ENCODE measurements around the gene WWOX.

WWOX gene

DNA sequence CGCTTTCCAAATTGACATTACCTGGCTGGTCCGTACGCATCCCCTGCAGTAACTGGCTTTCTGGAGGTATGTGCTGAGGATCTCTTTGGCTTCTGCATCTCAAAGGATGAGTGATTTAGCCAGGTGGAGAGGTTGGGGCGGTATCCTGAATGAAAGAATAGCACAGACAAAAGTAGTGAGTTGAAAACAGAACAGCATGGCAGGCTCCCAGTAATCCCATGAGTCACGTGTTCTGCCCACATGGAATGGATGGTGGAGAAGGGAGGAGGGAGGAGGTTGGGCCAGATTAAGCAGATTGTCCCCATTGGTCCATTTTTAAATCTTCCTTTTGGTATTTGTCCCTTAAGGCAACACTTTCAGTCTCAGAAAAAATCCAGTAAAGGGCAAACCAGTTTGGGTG is 176.0 kb downstream of the WWOX start:
- no peak overlapping the region for H3K9ac ChIP-seq (ENCODE audit: insufficient read length)
- no peak overlapping the region for H3K27ac ChIP-seq
- H3K4me3 ChIP-seq = no peak overlapping the region
- H3K9me3 ChIP-seq (ENCODE audit: low read depth, low read length) = no peaks in the 10 kb centered on the region
- H3K36me3 ChIP-seq (ENCODE audit: insufficient read depth, low read length) = no peaks in the 10 kb centered on the region
- no peak for TF ChIP-seq FOXP2 (optimal IDR thresholded peaks at IDR 0.05; ENCODE audit: control extremely low read depth, extremely low read length, insufficient read depth)
- no peak for TF ChIP-seq POLR2AphosphoS5 (IDR thresholded peaks at IDR 0.05; ENCODE audit: borderline replicate concordance, low read depth, low read length)
- no peak for TF ChIP-seq EZH2 (IDR thresholded peaks at IDR 0.05)
- DNase-seq (ENCODE audit: low read depth, low spot score) = no peak

DNA sequence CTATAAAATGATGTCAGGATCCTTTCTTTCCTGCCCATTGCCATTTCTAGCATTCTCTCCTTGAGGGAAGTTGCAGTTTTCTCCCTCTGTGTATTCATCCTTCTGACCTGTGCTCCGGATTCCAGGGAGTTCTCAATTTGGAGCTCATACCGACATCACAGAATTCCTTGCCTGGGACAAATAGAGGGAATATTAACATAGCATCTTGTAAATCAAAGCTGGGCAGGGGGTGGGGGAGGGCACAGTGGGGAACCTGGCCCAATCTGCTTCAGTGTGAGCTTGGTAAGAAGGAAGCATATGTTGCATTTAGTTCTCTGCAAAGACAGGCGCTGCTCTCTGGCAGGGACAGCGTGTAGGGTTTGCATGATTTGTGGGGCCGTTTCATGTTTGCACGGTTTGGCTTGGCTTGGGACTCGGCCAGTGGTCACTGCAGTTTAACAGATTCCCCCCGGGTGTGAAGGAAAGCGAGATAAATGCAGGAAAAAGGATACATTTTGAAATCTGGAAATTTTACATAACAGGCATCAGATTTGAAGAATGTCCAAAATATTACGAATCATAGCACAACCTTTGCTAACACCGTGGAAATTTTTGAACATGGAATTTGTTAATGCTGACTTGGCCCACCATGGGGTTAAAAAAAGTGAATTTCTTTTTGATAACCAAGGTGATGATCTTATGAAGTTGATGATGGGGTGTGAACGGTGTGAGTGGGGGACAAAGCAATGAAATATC is 178.0 kb downstream of the WWOX start:
- Histone ChIP-seq H3K4me3 (no peak overlapping the region), H3K27ac (peak overlapping the region; percentile 25; the same call in 1 of the 2 replicates), H3K9ac (ENCODE audit: insufficient read length) (no peak overlapping the region), H3K9me3 (ENCODE audit: low read depth, low read length) (no peaks in the 10 kb centered on the region), H3K36me3 (ENCODE audit: insufficient read depth, low read length) (no peaks in the 10 kb centered on the region)
- TF ChIP-seq FOXP2 (optimal IDR thresholded peaks at IDR 0.05; ENCODE audit: control extremely low read depth, extremely low read length, insufficient read depth) (no peak), POLR2AphosphoS5 (IDR thresholded peaks at IDR 0.05; ENCODE audit: borderline replicate concordance, low read depth, low read length) (no peak), EZH2 (IDR thresholded peaks at IDR 0.05) (no peak)
- no peak for DNase-seq (ENCODE audit: low read depth, low spot score)

DNA sequence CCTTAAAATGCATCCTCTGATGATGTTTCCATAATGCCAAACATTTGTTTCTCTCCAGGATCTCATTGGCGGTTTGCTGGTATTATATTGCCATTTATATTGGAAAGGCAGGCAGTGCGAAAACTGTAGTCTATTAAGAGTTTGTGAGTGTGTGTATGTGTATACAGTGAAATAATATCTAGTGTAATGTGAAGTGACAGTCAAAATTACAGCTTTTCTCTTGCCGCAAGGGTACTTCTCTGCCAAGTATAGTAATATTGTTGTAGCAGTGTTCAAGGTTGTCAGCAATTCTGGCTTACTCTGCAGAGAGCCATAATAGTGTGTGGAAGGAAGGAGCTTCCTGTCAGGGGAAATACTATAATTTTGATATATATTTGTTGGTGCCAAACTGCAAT is 178.6 kb downstream of the WWOX start:
- DNase-seq (ENCODE audit: low read depth, low spot score) = no peak
- no peak overlapping the region for H3K4me3 ChIP-seq
- no peaks in the 10 kb centered on the region for H3K36me3 ChIP-seq (ENCODE audit: insufficient read depth, low read length)
- H3K9ac ChIP-seq (ENCODE audit: insufficient read length) = no peak overlapping the region
- H3K27ac ChIP-seq = peak overlapping the region; percentile 25; the same call in 1 of the 2 replicates
- TF ChIP-seq POLR2AphosphoS5 (IDR thresholded peaks at IDR 0.05; ENCODE audit: borderline replicate concordance, low read depth, low read length) = no peak
- TF ChIP-seq FOXP2 (optimal IDR thresholded peaks at IDR 0.05; ENCODE audit: control extremely low read depth, extremely low read length, insufficient read depth) = no peak
- no peaks in the 10 kb centered on the region for H3K9me3 ChIP-seq (ENCODE audit: low read depth, low read length)

DNA sequence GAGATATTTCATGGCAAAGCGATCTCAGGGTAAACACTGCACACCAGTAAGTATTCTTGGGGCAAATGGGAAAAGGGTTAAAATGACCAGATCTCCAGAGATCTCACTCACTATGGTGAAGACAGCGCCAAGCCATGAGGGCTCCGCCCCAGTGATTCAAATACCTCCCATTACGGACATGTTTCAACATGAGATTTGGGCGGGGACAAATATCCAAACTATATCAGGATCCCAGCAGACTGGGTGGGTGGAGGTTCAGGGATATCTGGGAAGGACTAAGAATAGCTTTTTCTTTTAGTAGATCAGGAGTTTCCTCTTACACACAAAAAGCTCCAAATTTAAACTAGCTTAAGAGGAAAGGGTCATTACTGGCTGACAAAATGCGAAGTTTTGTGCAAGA is 181.7 kb downstream of the WWOX start:
- no peak overlapping the region for H3K4me3 ChIP-seq
- H3K9me3 ChIP-seq (ENCODE audit: low read depth, low read length) = no peaks in the 10 kb centered on the region
- no peak for DNase-seq (ENCODE audit: low read depth, low spot score)
- no peak overlapping the region for H3K9ac ChIP-seq (ENCODE audit: insufficient read length)
- H3K36me3 ChIP-seq (ENCODE audit: insufficient read depth, low read length) = no peaks in the 10 kb centered on the region
- no peak overlapping the region for H3K27ac ChIP-seq
- no peak for TF ChIP-seq EZH2 (IDR thresholded peaks at IDR 0.05)

DNA sequence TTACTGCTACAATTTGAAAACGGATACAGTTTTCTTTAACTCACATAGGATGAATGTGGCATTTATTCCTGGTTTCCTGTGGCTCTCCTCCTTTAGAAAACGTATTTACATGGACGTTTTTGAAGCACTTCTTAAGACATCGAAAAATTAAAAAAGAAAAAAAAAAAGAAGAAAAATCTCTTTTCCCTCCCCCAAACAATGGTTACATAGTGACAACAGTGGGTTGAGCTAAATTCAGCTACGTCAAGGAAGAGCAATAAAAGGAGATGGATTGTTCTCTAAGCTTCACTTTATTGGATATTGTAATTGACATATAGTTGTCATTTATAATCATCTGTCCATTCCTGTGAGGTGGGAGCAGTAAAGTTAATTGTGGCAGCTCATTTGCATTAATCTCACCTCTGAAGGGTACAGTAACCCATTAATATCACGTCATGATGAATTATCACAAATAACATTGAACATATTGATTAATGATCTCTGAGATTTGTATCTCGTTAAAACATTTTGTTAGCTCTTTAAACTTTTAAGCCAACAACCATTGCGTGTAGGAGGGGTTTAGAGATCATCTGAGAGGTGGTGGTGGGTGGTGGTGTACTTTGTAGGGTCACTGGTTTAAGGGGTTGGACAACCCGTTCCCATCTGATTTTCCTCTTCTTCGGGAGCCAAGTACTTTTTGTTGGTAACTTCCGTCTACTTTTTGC is 184.2 kb downstream of the WWOX start:
- no peak for DNase-seq (ENCODE audit: low read depth, low spot score)
- TF ChIP-seq POLR2AphosphoS5 (IDR thresholded peaks at IDR 0.05; ENCODE audit: borderline replicate concordance, low read depth, low read length) (no peak), FOXP2 (optimal IDR thresholded peaks at IDR 0.05; ENCODE audit: control extremely low read depth, extremely low read length, insufficient read depth) (no peak), EZH2 (IDR thresholded peaks at IDR 0.05) (no peak)
- Histone ChIP-seq H3K36me3 (ENCODE audit: insufficient read depth, low read length) (no peaks in the 10 kb centered on the region), H3K9me3 (ENCODE audit: low read depth, low read length) (no peaks in the 10 kb centered on the region), H3K27ac (no peak overlapping the region), H3K4me3 (no peak overlapping the region), H3K9ac (ENCODE audit: insufficient read length) (no peak overlapping the region)

DNA sequence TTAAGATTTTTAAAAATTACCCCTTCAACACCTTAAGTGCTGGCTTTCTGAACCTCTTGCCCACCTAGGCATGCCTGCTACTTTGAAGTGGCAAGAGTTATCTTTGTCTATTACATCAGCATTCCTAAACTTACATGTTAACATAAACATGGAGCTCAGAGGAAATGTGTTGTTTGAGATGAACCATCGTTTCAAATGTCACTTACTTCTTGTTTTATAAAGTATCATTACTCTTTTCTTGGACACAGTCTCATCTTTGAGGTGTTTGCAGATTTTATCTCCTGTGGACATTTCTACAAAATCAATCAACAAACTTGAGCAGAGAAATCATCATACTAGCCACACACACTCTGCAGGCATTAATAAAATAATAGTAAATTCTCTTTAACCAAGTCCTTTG is 184.9 kb downstream of the WWOX start:
- no peak for DNase-seq (ENCODE audit: low read depth, low spot score)
- no peaks in the 10 kb centered on the region for H3K9me3 ChIP-seq (ENCODE audit: low read depth, low read length)
- no peak for TF ChIP-seq EZH2 (IDR thresholded peaks at IDR 0.05)
- TF ChIP-seq POLR2AphosphoS5 (IDR thresholded peaks at IDR 0.05; ENCODE audit: borderline replicate concordance, low read depth, low read length) = no peak
- TF ChIP-seq FOXP2 (optimal IDR thresholded peaks at IDR 0.05; ENCODE audit: control extremely low read depth, extremely low read length, insufficient read depth) = no peak
- no peak overlapping the region for H3K4me3 ChIP-seq
- H3K27ac ChIP-seq = no peak overlapping the region
- H3K9ac ChIP-seq (ENCODE audit: insufficient read length) = no peak overlapping the region
- H3K36me3 ChIP-seq (ENCODE audit: insufficient read depth, low read length) = no peaks in the 10 kb centered on the region

DNA sequence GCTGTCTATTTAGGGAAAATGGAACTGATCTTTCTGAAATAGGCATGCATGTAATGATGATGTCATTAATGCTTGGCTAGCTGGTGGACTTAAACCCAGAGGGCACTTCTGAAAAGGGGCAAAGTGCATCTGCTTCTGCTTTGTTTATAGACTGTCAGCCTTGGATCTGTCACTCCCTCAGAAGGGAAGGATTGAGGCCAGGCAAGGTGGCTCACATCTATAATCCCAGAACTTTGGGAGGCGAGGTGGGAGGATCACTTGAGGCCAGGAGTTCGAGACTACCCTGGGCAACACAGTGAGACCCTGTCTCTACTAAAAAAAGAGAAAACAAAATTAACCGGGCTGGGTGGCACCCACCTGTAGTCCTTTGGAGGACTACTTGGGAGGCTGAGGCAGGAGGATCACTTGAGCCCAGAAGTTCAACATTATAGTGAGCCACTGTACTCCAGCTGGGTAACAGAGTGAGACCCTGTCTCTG is 185.5 kb downstream of the WWOX start:
- no peak for TF ChIP-seq POLR2AphosphoS5 (IDR thresholded peaks at IDR 0.05; ENCODE audit: borderline replicate concordance, low read depth, low read length)
- no peak for TF ChIP-seq FOXP2 (optimal IDR thresholded peaks at IDR 0.05; ENCODE audit: control extremely low read depth, extremely low read length, insufficient read depth)
- TF ChIP-seq EZH2 (IDR thresholded peaks at IDR 0.05) = no peak
- Histone ChIP-seq H3K27ac (no peak overlapping the region), H3K9me3 (ENCODE audit: low read depth, low read length) (no peaks in the 10 kb centered on the region), H3K4me3 (no peak overlapping the region), H3K36me3 (ENCODE audit: insufficient read depth, low read length) (no peaks in the 10 kb centered on the region), H3K9ac (ENCODE audit: insufficient read length) (no peak overlapping the region)
- no peak for DNase-seq (ENCODE audit: low read depth, low spot score)

DNA sequence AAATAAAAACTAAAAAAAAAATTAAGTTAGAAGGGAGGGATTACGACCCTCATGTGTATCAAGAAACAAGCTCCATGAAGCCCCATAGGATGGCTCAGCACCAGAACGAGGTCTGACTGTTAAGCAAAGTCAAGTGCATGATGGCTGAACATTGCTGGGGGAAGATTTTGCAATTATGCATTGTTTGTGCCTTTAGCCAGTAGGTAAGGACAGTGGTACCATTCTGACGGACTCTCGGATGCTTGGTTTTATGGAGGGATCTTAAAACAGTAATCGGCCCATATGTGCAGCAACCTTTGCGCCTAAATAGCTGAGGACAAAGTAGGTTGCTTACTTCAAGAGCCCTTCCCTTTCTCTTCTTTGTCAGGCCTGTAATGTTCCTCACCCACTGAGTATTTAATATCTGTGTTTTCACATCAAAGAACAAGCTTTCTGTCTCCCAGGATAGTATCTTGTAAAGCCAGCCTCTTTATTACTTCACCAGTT is 186.0 kb downstream of the WWOX start:
- peak overlapping the region; percentile 68; the same call in 1 of the 2 replicates for H3K27ac ChIP-seq
- H3K9me3 ChIP-seq (ENCODE audit: low read depth, low read length) = no peaks in the 10 kb centered on the region
- no peak overlapping the region for H3K4me3 ChIP-seq
- H3K9ac ChIP-seq (ENCODE audit: insufficient read length) = no peak overlapping the region
- no peak for DNase-seq (ENCODE audit: low read depth, low spot score)
- TF ChIP-seq EZH2 (IDR thresholded peaks at IDR 0.05) = no peak
- no peak for TF ChIP-seq FOXP2 (optimal IDR thresholded peaks at IDR 0.05; ENCODE audit: control extremely low read depth, extremely low read length, insufficient read depth)
- no peak for TF ChIP-seq POLR2AphosphoS5 (IDR thresholded peaks at IDR 0.05; ENCODE audit: borderline replicate concordance, low read depth, low read length)
- H3K36me3 ChIP-seq (ENCODE audit: insufficient read depth, low read length) = no peaks in the 10 kb centered on the region

Measured in SK-N-MC (cell line).